DOHH2 (cell line): ENCODE measurements around the gene FSTL4.

Experiments used
- EZH2phosphoT487 ChIP-seq: fragments of 200-600 bp; sonication (generic); IDR thresholded peaks from 2 replicates; pipeline ENCODE4 v1.6.1; 2017; ENCODE audit warnings: borderline replicate concordance, mild to moderate bottlenecking, antibody characterized with exemption, low read length, moderate library complexity, mixed read lengths
- TF ChIP-seq, protein P1 (sequence below): fragments of 200-600 bp; sonication (generic); IDR thresholded peaks from one replicate; pipeline ENCODE4 v1.5.1; 2014; ENCODE audit warnings: antibody characterized with exemption, mild to moderate bottlenecking, low read depth, low read length; ENCODE audit not compliant: poor library complexity, severe bottlenecking

DNA sequence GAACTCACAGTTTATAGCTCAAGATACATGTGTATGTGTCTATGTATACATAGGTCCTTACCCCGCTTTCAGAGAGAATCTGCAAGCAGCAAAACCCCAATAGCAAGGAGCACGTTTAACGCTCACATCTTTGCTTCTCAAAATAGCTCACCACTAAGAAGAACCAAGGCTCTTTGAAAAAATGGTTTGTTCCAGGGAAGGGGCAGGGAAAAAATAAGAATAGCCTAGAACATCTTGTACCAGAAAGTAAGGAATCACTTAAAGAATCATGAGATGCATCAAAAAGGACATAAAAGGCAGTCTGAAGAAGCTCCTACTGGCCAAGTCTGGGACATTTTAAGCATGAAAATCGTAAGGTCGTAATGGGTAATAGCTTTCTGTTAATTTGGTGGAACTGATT is 196.4 kb downstream of the FSTL4 start:
- TF ChIP-seq, protein P1, sequence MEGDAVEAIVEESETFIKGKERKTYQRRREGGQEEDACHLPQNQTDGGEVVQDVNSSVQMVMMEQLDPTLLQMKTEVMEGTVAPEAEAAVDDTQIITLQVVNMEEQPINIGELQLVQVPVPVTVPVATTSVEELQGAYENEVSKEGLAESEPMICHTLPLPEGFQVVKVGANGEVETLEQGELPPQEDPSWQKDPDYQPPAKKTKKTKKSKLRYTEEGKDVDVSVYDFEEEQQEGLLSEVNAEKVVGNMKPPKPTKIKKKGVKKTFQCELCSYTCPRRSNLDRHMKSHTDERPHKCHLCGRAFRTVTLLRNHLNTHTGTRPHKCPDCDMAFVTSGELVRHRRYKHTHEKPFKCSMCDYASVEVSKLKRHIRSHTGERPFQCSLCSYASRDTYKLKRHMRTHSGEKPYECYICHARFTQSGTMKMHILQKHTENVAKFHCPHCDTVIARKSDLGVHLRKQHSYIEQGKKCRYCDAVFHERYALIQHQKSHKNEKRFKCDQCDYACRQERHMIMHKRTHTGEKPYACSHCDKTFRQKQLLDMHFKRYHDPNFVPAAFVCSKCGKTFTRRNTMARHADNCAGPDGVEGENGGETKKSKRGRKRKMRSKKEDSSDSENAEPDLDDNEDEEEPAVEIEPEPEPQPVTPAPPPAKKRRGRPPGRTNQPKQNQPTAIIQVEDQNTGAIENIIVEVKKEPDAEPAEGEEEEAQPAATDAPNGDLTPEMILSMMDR, result no peak
- no peak for TF ChIP-seq EZH2phosphoT487
